Breast epithelium (tissue), 3 donors: ENCODE measurements around the gene SIN3B.

Experiments
- POLR2A ChIP-seq: fragments of 450-650 bp; IDR thresholded peaks from one replicate; pipeline ENCODE4 v1.6.1; 2016; ENCODE audit warnings: antibody characterized with exemption, mild to moderate bottlenecking, moderate library complexity
- TF ChIP-seq, protein P1 (sequence below), 3 donors: fragments of 450-650 bp; IDR thresholded peaks; one replicate each; pipeline ENCODE4 v1.5.1; 2016 to 2017; ENCODE audit warnings: antibody characterized with exemption in 3 of 3, mild to moderate bottlenecking in 3 of 3, moderate library complexity in 3 of 3

DNA sequence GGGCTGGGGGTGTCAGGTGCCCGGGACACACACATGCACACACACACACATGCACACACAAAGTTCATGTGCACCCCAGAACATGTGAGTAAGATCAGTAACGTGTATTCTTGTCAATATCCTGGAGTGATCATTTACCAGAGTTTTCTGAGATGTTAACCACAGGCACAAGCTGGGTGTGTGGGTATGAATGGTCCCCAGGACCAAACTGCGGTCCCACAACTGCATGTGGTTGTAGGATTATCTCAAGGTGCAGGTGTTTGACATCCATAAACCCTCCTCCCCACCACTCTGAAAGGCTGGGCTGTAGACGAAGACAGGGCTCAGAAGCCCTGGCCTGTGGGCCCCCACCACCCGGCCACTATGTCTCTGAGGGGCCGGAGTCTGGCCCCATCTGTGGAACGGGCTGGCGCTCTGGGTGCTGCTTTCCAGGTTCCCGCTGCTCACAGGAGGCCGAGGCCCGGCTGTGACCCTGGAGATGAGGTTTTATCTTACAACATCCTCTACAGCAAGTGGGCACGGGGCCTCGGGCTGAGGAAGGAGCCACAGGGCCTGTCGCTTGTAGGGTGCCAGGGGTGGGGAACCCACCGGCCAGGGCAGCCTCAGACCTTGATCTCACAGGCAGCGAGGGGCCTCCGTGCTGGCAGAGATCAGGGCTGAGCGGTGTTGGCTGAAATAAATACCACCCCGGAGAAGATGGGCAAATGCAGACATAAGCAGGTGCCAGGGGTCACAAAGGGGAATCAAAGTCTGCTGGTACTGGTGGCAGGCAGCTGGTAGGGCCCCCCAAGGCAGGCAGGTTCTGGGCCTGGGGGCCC lies 63.9 kb downstream of the SIN3B start:
- TF ChIP-seq, protein P1, sequence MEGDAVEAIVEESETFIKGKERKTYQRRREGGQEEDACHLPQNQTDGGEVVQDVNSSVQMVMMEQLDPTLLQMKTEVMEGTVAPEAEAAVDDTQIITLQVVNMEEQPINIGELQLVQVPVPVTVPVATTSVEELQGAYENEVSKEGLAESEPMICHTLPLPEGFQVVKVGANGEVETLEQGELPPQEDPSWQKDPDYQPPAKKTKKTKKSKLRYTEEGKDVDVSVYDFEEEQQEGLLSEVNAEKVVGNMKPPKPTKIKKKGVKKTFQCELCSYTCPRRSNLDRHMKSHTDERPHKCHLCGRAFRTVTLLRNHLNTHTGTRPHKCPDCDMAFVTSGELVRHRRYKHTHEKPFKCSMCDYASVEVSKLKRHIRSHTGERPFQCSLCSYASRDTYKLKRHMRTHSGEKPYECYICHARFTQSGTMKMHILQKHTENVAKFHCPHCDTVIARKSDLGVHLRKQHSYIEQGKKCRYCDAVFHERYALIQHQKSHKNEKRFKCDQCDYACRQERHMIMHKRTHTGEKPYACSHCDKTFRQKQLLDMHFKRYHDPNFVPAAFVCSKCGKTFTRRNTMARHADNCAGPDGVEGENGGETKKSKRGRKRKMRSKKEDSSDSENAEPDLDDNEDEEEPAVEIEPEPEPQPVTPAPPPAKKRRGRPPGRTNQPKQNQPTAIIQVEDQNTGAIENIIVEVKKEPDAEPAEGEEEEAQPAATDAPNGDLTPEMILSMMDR (IDR thresholded peaks at IDR 0.05), result no peak
- no peak for TF ChIP-seq POLR2A
